Esophagus (tissue), 2 donors: ENCODE measurements around the gene SUCO. TPM values are rescaled to one million over a fixed set of nuclear protein-coding genes. Genes with fewer than 3 reads are reported as not detected.

ENCODE experiments used
- H3K27ac ChIP-seq, 2 donors: one replicate each; pipeline ENCODE4 v1.5.1; 2013; ENCODE audit warnings: low read depth in 2 of 2, mild to moderate bottlenecking in 2 of 2, inconsistent platforms in 1 of 2, low read length in 1 of 2, moderate library complexity in 1 of 2
- H3K27me3 ChIP-seq, 2 donors: one replicate each; pipeline ENCODE4 v1.6.1; 2013; ENCODE audit warnings: low read length in 2 of 2, control low read depth in 1 of 2, mild to moderate bottlenecking in 1 of 2; ENCODE audit not compliant: insufficient read depth in 2 of 2, control insufficient read depth in 1 of 2
- H3K36me3 ChIP-seq, 2 donors: one replicate each; pipeline ENCODE4 v1.6.1; 2013; ENCODE audit warnings: low read length in 1 of 2; ENCODE audit not compliant: control insufficient read depth in 2 of 2, insufficient read depth in 2 of 2
- H3K4me1 ChIP-seq, 2 donors: one replicate each; pipeline ENCODE4 v1.6.1; 2013; ENCODE audit warnings: low read length in 1 of 2; ENCODE audit not compliant: control insufficient read depth in 2 of 2, insufficient read depth in 2 of 2
- H3K4me3 ChIP-seq, 2 donors: one replicate each; pipeline ENCODE4 v1.5.1; 2013; ENCODE audit warnings: low read length in 2 of 2, mild to moderate bottlenecking in 2 of 2, low read depth in 1 of 2, moderate library complexity in 1 of 2
- H3K9me3 ChIP-seq, 2 donors: one replicate each; pipeline ENCODE4 v1.6.1; 2013; ENCODE audit warnings: mild to moderate bottlenecking in 2 of 2, low read depth in 1 of 2, low read length in 1 of 2, moderate library complexity in 1 of 2; ENCODE audit not compliant: control insufficient read depth in 2 of 2, insufficient read depth in 1 of 2
- WGBS, 2 donors: extraction: QIAGEN DNeasy Blood & Tissue Kit; methylation state at CpG; one replicate each; pipeline ENCODE4 v1.1.7; 2013; 5-methylcytosine and 5-hydroxymethylcytosine counted together
- polyA plus RNA-seq, 2 donors: library from polyadenylated mRNA; stranded (reverse); fragments of 200-250 nt; gene quantifications; one replicate each; pipeline ENCODE4 v1.2.3, GENCODE V29; 2013
- donor health status: healthy with polysubstance abuse.
- donor health status: Bipolar disorder and iron deficiency.

The SUCO gene
- polyA plus RNA-seq, 2 donors, result 4.9 to 10.9 TPM

GRCh38 chr1:172532183-172532699, 709 bp upstream of the SUCO start:
- Histone ChIP-seq H3K4me3 (peak overlapping the region; percentile 65 to 87), H3K4me1 (no peaks in the 10 kb centered on the region), H3K27ac (peak overlapping the region; percentile 94 to 96), H3K36me3 (no peaks in the 10 kb centered on the region), H3K27me3 (no peaks in the 10 kb centered on the region), H3K9me3 (no peaks in the 10 kb centered on the region)
- 0 to 1% methylated on average over 18 of the region's 18 CpGs for WGBS, 2 donors

DNA sequence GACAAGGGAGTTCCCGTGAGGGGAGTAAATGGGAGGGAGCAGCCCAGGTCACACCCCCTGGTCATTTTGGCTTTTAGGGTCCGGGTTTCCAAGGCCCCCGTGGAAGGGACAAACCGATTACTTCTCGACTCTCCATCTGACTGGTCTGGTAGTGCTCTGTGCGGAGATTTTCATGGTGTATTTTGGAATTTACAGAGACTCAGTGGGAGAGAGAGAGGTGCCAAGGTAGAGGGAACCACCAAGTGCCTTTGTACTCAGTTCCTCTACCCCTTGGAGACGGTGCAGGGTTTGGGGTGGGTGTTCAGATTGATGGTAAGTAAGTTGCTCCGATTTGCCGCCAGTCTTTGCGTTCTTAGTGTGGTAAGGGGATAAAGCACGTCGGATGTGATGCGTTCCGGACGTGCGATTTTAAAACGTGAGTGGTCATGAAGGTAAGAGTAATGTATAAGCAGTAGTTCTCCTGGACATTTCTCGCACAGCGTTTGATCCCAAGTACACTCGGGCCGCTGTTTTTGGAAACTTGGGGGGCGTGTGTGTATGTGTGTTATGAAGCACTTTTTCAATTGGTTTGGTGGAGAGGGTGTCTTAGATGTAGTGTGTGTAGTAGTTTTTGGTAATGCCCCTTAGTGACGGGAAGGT, 682 bp downstream of the SUCO start:
- H3K36me3 ChIP-seq, result no peaks in the 10 kb centered on the region
- whole genome bisulfite sequencing, 2 donors, result 0% methylated on average over 23 of the region's 23 CpGs
- H3K27me3 ChIP-seq, result no peaks in the 10 kb centered on the region
- H3K9me3 ChIP-seq, result no peaks in the 10 kb centered on the region
- H3K4me3 ChIP-seq, result peak overlapping the region; percentile 65 to 87
- H3K27ac ChIP-seq, result peak overlapping the region; percentile 96 to 99
- no peaks in the 10 kb centered on the region for H3K4me1 ChIP-seq

DNA sequence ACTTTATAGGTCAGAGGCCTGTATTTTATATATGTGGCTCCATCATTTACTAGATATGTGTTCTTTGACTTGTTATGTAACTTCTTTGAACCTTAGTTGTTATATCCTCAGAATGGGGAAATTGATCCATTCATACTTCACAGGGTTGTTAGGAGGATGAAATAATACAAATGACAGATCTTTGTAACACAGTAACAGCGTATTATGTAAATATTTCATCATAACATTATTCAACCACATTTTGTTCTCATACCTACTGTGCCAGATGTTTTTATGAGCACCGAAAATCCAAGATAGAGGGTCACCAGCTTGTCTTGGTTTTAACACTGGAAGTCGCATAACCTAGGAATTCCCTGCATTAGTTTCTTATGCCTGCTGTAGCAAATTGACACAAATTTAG, 3.3 kb downstream of the SUCO start:
- no peaks in the 10 kb centered on the region for H3K9me3 ChIP-seq
- WGBS, 2 donors, result 66 to 71% methylated on average over 3 of the region's 3 CpGs
- no peak overlapping the region for H3K27ac ChIP-seq
- H3K4me1 ChIP-seq, result no peaks in the 10 kb centered on the region
- H3K36me3 ChIP-seq, result no peaks in the 10 kb centered on the region
- H3K4me3 ChIP-seq, result no peak overlapping the region
- H3K27me3 ChIP-seq, result no peaks in the 10 kb centered on the region

- Histone ChIP-seq H3K27ac (no peak overlapping the region), H3K36me3 (no peaks in the 10 kb centered on the region), H3K9me3 (no peaks in the 10 kb centered on the region), H3K27me3 (no peaks in the 10 kb centered on the region), H3K4me1 (no peaks in the 10 kb centered on the region), H3K4me3 (no peak overlapping the region)
- WGBS, 2 donors, result 71 to 81% methylated on average over 2 of the region's 2 CpGs
Observed at GRCh38 chr1:172537366-172537765, 4.4 kb downstream of the SUCO start.

GRCh38 chr1:172537827-172538391, 5.0 kb downstream of the SUCO start:
- Histone ChIP-seq H3K27me3 (no peaks in the 10 kb centered on the region), H3K27ac (no peak overlapping the region), H3K9me3 (no peaks in the 10 kb centered on the region), H3K4me3 (no peak overlapping the region), H3K4me1 (no peaks in the 10 kb centered on the region), H3K36me3 (no peaks in the 10 kb centered on the region)
- WGBS, 2 donors, result 85 to 95% methylated on average over 5 of the region's 5 CpGs

DNA sequence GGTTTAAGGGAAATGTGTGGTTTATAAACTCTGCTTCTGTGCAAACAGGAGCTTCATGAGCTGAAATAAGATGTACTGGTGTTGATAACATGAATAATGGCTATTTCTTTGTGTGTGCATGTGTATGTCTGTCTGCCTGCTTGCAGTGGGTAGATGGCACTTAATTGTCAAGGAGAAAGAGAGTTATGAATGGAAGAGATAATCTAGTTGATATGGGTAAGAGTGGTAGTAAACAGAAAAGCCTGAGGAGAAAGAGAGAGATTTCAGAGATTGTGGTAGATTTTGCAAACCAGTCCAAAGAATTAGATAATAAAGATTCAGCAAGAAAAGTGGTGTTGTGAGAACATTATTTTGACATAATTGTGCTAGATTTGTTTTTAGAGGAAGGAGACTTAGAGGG, 7.7 kb downstream of the SUCO start:
- Histone ChIP-seq H3K9me3 (no peaks in the 10 kb centered on the region), H3K27me3 (no peaks in the 10 kb centered on the region), H3K4me1 (no peaks in the 10 kb centered on the region), H3K27ac (no peak overlapping the region), H3K4me3 (no peak overlapping the region), H3K36me3 (no peaks in the 10 kb centered on the region)

DNA sequence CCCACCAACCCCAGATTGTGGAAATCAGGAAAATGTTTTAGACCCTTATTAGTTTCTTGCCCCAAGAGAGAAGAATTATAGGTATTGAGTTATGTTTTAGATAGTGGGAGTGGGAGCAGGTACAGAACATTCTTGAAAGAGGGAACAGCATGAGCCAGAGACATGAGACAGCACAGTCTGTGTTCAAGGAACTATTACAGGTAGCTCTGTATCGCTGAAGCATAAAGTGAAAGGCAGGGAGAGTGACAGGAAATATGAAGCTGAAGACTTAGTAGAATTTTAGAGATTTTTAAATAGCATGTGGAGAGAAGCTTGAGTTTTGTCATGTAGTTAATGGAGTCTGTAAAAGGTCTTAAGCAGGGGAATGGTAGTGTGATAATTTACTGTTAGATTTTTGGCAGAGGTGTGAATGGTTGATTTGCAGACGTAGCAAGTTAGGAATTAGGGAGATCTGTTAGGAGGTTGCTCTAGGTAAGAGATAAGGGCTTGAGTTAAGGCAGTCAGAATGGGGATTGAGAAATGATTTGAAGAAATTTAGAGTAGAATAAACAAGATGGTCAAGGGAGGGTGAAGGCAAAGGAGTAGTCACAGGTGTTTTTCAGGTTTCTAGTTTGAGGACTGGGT, 11.6 kb downstream of the SUCO start:
- Histone ChIP-seq H3K36me3 (no peaks in the 10 kb centered on the region), H3K4me3 (no peak overlapping the region), H3K9me3 (no peaks in the 10 kb centered on the region), H3K4me1 (no peaks in the 10 kb centered on the region), H3K27me3 (no peaks in the 10 kb centered on the region), H3K27ac (no peak overlapping the region)
- WGBS, 2 donors, result 70 to 83% methylated on average over 2 of the region's 2 CpGs

GRCh38 chr1:172545396-172546004, 12.6 kb downstream of the SUCO start:
- no peak overlapping the region for H3K27ac ChIP-seq
- WGBS, 2 donors, result 90 to 93% methylated on average over 4 of the region's 4 CpGs
- H3K4me3 ChIP-seq, result no peak overlapping the region
- no peaks in the 10 kb centered on the region for H3K9me3 ChIP-seq
- H3K4me1 ChIP-seq, result no peaks in the 10 kb centered on the region
- H3K27me3 ChIP-seq, result no peaks in the 10 kb centered on the region
- no peaks in the 10 kb centered on the region for H3K36me3 ChIP-seq

GRCh38 chr1:172547071-172547470, 14.1 kb downstream of the SUCO start:
- H3K4me3 ChIP-seq, result no peak overlapping the region
- no peaks in the 10 kb centered on the region for H3K27me3 ChIP-seq
- H3K27ac ChIP-seq, result no peak overlapping the region
- H3K36me3 ChIP-seq, result no peaks in the 10 kb centered on the region
- H3K4me1 ChIP-seq, result no peaks in the 10 kb centered on the region
- H3K9me3 ChIP-seq, result no peaks in the 10 kb centered on the region
- 60 to 68% methylated on average over 3 of the region's 3 CpGs for WGBS, 2 donors
